Neural cell (in vitro differentiated cells): ENCODE measurements around the gene SLC2A6. TPM values are rescaled to one million over a fixed set of nuclear protein-coding genes. Genes with fewer than 3 reads are reported as not detected.

Experiments used
- H2AFZ ChIP-seq: fragments of 200-600, 300-800 bp; sonication (generic), shearing (Covaris generic); 2 replicates; pipeline ENCODE4 v1.6.0; 2014; ENCODE audit warnings: low read depth, mild to moderate bottlenecking, antibody characterized with exemption, low read length, moderate library complexity
- H3F3A ChIP-seq: fragments of 200-600 bp; shearing (Covaris generic); 2 replicates; pipeline ENCODE4 v1.6.1; 2016; ENCODE audit warnings: mild to moderate bottlenecking, moderate library complexity, mixed read lengths, antibody characterized with exemption, low read length; ENCODE audit not compliant: insufficient read depth, poor library complexity, severe bottlenecking
- H3K27ac ChIP-seq: fragments of 200-600, 300-800 bp; sonication (generic), shearing (Covaris generic); 2 replicates; pipeline ENCODE4 v1.5.1; 2014; ENCODE audit warnings: mild to moderate bottlenecking, low read length, moderate library complexity
- H3K27me3 ChIP-seq: fragments of 300-800, 200-600 bp; sonication (generic), shearing (Covaris generic); 2 replicates; pipeline ENCODE4 v1.6.0; 2014; ENCODE audit warnings: mild to moderate bottlenecking, low read depth, low read length, moderate library complexity; ENCODE audit not compliant: insufficient read depth
- H3K36me3 ChIP-seq: fragments of 300-800, 200-600 bp; sonication (generic), shearing (Covaris generic); 2 replicates; pipeline ENCODE4 v1.5.1; 2014; ENCODE audit warnings: mild to moderate bottlenecking, antibody characterized with exemption, low read length, moderate library complexity; ENCODE audit not compliant: insufficient read depth
- H3K4me2 ChIP-seq: fragments of 300-800, 200-600 bp; sonication (generic), shearing (Covaris generic); 2 replicates; pipeline ENCODE4 v1.6.0; 2014; ENCODE audit warnings: mild to moderate bottlenecking, low read length
- H3K4me3 ChIP-seq: fragments of 300-800, 200-600 bp; sonication (generic), shearing (Covaris generic); 2 replicates; pipeline ENCODE4 v1.5.1; 2014; ENCODE audit warnings: mild to moderate bottlenecking, low read length, moderate library complexity
- H3K79me2 ChIP-seq: fragments of 200-600 bp; shearing (Covaris generic); replicated peaks from 2 replicates; pipeline ENCODE4 v1.6.0; 2014; ENCODE audit warnings: mild to moderate bottlenecking, low read length, moderate library complexity; ENCODE audit not compliant: insufficient read depth
- H3K9ac ChIP-seq: fragments of 300-800, 200-600 bp; sonication (generic), shearing (Covaris generic); 2 replicates; pipeline ENCODE4 v1.6.1; 2016; ENCODE audit warnings: mild to moderate bottlenecking, low read length, mixed read lengths
- H3K9me2 ChIP-seq: fragments of 200-600 bp; shearing (Covaris generic); 2 replicates; pipeline ENCODE4 v1.6.1; 2016; ENCODE audit warnings: mild to moderate bottlenecking, low read length, mixed read lengths; ENCODE audit not compliant: insufficient read depth
- H3K9me3 ChIP-seq: fragments of 200-600, 300-800 bp; sonication (generic), shearing (Covaris generic); 2 replicates; pipeline ENCODE4 v1.6.1; 2016; ENCODE audit warnings: mild to moderate bottlenecking, mixed run types, low read length, moderate library complexity, mixed read lengths
- H4K20me1 ChIP-seq: fragments of 200-600 bp; shearing (Covaris generic); 2 replicates; pipeline ENCODE4 v1.6.1; 2016; ENCODE audit warnings: mild to moderate bottlenecking, mixed run types; ENCODE audit not compliant: insufficient read depth
- CTCF ChIP-seq: fragments of 450-650 bp; IDR thresholded peaks from 2 replicates; pipeline ENCODE4 v1.5.1; 2014; ENCODE audit warnings: antibody characterized with exemption, mild to moderate bottlenecking, moderate library complexity; ENCODE audit not compliant: poor library complexity, severe bottlenecking
- EP300 ChIP-seq: fragments of 450-650 bp; conservative IDR thresholded peaks from 2 replicates; pipeline ENCODE4 v1.6.1; 2014; ENCODE audit warnings: antibody characterized with exemption, mild to moderate bottlenecking, moderate library complexity; ENCODE audit not compliant: poor library complexity, severe bottlenecking
- EZH2 ChIP-seq: fragments of 200-600, 300-800 bp; shearing (Covaris generic), sonication (generic); IDR thresholded peaks from 2 replicates; pipeline ENCODE4 v1.6.1; 2014; ENCODE audit warnings: antibody characterized with exemption, low read length, borderline replicate concordance, mild to moderate bottlenecking; ENCODE audit not compliant: insufficient read depth, poor library complexity, severe bottlenecking
- MXI1 ChIP-seq: fragments of 450-650 bp; conservative IDR thresholded peaks from 2 replicates; pipeline ENCODE4 v1.6.1; 2014; ENCODE audit warnings: antibody characterized with exemption, mild to moderate bottlenecking; ENCODE audit not compliant: poor library complexity, severe bottlenecking
- POLR2AphosphoS5 ChIP-seq: IDR thresholded peaks from 2 replicates; pipeline ENCODE4 v1.6.1; 2012
- RAD21 ChIP-seq: fragments of 450-650 bp; conservative IDR thresholded peaks from 2 replicates; pipeline ENCODE4 v1.6.1; 2014; ENCODE audit warnings: antibody characterized with exemption, mild to moderate bottlenecking, moderate library complexity
- REST ChIP-seq: IDR thresholded peaks from 2 replicates; pipeline ENCODE4 v1.6.1; 2012; ENCODE audit warnings: borderline replicate concordance
- SMC3 ChIP-seq: fragments of 450-650 bp; conservative IDR thresholded peaks from 2 replicates; pipeline ENCODE4 v1.6.1; 2014; ENCODE audit warnings: antibody characterized with exemption, mild to moderate bottlenecking, moderate library complexity; ENCODE audit not compliant: poor library complexity
- TAF1 ChIP-seq: IDR thresholded peaks from 2 replicates; pipeline ENCODE4 v1.6.1; 2012; ENCODE audit warnings: low read depth
- polyA plus RNA-seq: library from polyadenylated mRNA; depleted of rRNA; stranded (reverse); fragments of >200 nt; gene quantifications from 2 replicates; pipeline ENCODE4 v1.2.3, GENCODE V29; 2014

Gene SLC2A6
- polyA plus RNA-seq, 1 donor from 2014 or later: 11.5 TPM

GRCh38 chr9:133519693-133520092 is 40.8 kb upstream of the SLC2A6 start:
- no peak overlapping the region for H3K9ac ChIP-seq
- H3K4me3 ChIP-seq: no peak overlapping the region
- no peaks in the 10 kb centered on the region for H3K9me2 ChIP-seq
- TF ChIP-seq TAF1 (no peak), MXI1 (no peak), SMC3 (no peak), CTCF (no peak), RAD21 (no peak), EZH2 (no peak), REST (no peak), POLR2AphosphoS5 (no peak), EP300 (no peak)
- no peaks in the 10 kb centered on the region for H3K36me3 ChIP-seq
- H3K4me2 ChIP-seq: no peak overlapping the region
- no peaks in the 10 kb centered on the region for H4K20me1 ChIP-seq
- no peaks in the 10 kb centered on the region for H3K27me3 ChIP-seq
- H3K27ac ChIP-seq: no peak overlapping the region
- no peaks in the 10 kb centered on the region for H3K79me2 ChIP-seq
- H3F3A ChIP-seq: no peaks in the 10 kb centered on the region
- no peak overlapping the region for H2AFZ ChIP-seq
- no peaks in the 10 kb centered on the region for H3K9me3 ChIP-seq

GRCh38 chr9:133518706-133519449 is 40.0 kb upstream of the SLC2A6 start:
- Histone ChIP-seq H3K27ac (no peak overlapping the region), H3K9ac (no peak overlapping the region), H2AFZ (no peak overlapping the region), H3K36me3 (no peaks in the 10 kb centered on the region), H3K27me3 (no peaks in the 10 kb centered on the region), H3K9me2 (no peaks in the 10 kb centered on the region), H3K79me2 (no peaks in the 10 kb centered on the region), H3F3A (no peaks in the 10 kb centered on the region), H3K9me3 (no peaks in the 10 kb centered on the region), H3K4me2 (no peak overlapping the region), H3K4me3 (no peak overlapping the region), H4K20me1 (no peaks in the 10 kb centered on the region)
- TF ChIP-seq TAF1 (no peak), CTCF (no peak), POLR2AphosphoS5 (no peak), EP300 (no peak)
